Measurements from ENCODE around the gene INTS11.

DNA sequence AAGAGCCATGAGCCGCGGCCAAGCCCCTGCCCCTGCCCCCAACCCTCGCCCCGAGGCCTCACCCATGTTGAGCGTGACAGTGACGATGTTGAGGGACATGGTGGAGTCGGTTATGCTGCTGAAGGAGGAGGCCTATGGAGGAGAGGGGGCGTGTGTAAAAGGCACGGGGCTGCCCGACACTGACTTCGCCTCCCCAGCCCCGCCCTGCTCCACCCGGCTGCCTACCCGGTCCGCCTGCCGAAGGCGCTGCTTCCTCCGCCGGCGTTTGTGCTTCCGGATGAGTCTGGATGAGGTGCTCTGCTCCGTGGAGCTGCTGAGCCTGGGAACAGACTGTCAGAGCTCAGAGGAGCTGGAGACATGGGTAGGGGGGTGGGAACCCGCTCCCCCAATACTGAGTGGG, 15.7 kb upstream of the INTS11 start:
- no peak for TF ChIP-seq POLR2A (IDR thresholded peaks at IDR 0.05; ENCODE audit: borderline replicate concordance, extremely low read depth, insufficient read depth, insufficient read length)
- TF ChIP-seq, protein P1, sequence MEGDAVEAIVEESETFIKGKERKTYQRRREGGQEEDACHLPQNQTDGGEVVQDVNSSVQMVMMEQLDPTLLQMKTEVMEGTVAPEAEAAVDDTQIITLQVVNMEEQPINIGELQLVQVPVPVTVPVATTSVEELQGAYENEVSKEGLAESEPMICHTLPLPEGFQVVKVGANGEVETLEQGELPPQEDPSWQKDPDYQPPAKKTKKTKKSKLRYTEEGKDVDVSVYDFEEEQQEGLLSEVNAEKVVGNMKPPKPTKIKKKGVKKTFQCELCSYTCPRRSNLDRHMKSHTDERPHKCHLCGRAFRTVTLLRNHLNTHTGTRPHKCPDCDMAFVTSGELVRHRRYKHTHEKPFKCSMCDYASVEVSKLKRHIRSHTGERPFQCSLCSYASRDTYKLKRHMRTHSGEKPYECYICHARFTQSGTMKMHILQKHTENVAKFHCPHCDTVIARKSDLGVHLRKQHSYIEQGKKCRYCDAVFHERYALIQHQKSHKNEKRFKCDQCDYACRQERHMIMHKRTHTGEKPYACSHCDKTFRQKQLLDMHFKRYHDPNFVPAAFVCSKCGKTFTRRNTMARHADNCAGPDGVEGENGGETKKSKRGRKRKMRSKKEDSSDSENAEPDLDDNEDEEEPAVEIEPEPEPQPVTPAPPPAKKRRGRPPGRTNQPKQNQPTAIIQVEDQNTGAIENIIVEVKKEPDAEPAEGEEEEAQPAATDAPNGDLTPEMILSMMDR (IDR thresholded peaks at IDR 0.05 in 2 of 3, conservative IDR thresholded peaks at IDR 0.05 in 1 of 3; ENCODE audit: borderline replicate concordance in 1 of 3, insufficient read depth in 1 of 3, low read depth in 2 of 3, low read length in 2 of 3) = no peak

Measured in HCT116 (cell line).